Measurements from ENCODE around the gene TBX22. TPM values are rescaled to one million over a fixed set of nuclear protein-coding genes. Genes with fewer than 3 reads are reported as not detected.
"Not testable (repeated sequence)": the region's sequence is repeated elsewhere in the genome, so short reads cannot be mapped to it uniquely, and the experiment has no call there.

TBX22 gene
- total RNA-seq, 6 experiments from 2014 or later, result not detected

DNA sequence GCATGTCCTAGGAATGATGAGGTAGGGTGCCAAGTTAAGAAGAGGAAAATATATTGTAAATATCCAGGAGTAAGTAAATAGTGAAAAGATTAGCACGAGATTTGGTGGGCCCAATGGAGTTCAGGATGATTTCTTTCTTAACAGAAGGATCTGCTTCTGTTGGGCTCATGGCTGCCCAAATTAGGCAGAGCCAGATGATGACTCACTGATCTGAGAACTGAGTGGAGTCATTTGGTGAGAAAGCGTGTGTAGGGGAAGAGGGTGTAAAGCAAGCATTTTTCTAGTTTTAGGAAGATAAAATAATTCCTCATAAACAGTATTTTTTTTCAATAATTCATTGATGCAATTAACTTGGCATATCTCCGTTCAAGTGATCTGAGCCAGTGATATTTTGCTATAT lies 1.6 kb downstream of the TBX22 start:
- intact Hi-C loops (cut with DNase I), result no loop called here
- no peaks in the 10 kb centered on the region for H3K36me3 ChIP-seq
- 32% methylated on average over 3 of the region's 3 CpGs for WGBS (ENCODE audit: insufficient coverage, low coverage, low lambda C conversion rate, missing lambda C conversion rate)
- H3K27me3 ChIP-seq, result no peaks in the 10 kb centered on the region
- H3K4me3 ChIP-seq, result no peak overlapping the region
- no peak overlapping the region for H3K27ac ChIP-seq
- ATAC-seq, result no peak
- H3K9me3 ChIP-seq, result no peaks in the 10 kb centered on the region
- H3K4me1 ChIP-seq, result no peaks in the 10 kb centered on the region
- TF ChIP-seq, protein P1, sequence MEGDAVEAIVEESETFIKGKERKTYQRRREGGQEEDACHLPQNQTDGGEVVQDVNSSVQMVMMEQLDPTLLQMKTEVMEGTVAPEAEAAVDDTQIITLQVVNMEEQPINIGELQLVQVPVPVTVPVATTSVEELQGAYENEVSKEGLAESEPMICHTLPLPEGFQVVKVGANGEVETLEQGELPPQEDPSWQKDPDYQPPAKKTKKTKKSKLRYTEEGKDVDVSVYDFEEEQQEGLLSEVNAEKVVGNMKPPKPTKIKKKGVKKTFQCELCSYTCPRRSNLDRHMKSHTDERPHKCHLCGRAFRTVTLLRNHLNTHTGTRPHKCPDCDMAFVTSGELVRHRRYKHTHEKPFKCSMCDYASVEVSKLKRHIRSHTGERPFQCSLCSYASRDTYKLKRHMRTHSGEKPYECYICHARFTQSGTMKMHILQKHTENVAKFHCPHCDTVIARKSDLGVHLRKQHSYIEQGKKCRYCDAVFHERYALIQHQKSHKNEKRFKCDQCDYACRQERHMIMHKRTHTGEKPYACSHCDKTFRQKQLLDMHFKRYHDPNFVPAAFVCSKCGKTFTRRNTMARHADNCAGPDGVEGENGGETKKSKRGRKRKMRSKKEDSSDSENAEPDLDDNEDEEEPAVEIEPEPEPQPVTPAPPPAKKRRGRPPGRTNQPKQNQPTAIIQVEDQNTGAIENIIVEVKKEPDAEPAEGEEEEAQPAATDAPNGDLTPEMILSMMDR (IDR thresholded peaks at IDR 0.05), result no peak
- no peak for TF ChIP-seq POLR2A (IDR thresholded peaks at IDR 0.05)
- no peak for DNase-seq

DNA sequence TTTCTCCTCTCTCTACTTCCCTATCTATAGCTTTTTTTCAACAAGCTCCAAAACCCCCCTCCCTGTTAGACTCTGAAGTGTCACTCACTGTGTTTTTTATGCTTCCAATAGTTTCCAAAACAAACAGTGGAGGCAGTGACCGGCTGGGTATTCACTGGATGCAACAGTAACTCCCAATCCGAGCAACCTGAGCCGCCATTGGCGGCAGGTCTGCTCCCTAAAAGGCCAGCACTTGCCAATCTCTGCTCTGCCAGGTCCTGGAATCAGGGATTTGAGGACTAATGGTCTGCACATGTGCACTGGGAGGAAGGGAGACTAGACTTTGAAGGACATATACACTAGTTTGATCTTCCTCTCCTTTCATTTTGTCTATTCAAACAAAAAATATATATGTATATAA lies 7.1 kb downstream of the TBX22 start:
- Histone ChIP-seq H3K4me3 (no peak overlapping the region), H3K9me3 (no peaks in the 10 kb centered on the region), H3K27ac (no peak overlapping the region), H3K27me3 (no peaks in the 10 kb centered on the region), H3K36me3 (no peaks in the 10 kb centered on the region), H3K4me1 (no peaks in the 10 kb centered on the region)
- no peak for DNase-seq
- no peak for ATAC-seq
- TF ChIP-seq, protein P1 (IDR thresholded peaks at IDR 0.05), result no peak
- TF ChIP-seq POLR2A (IDR thresholded peaks at IDR 0.05), result no peak
- WGBS (ENCODE audit: insufficient coverage, low coverage, low lambda C conversion rate, missing lambda C conversion rate), result 19% methylated on average over 4 of the region's 4 CpGs
- intact Hi-C loops (cut with DNase I), result no loop called here

- no peaks in the 10 kb centered on the region for H3K4me1 ChIP-seq
- no peaks in the 10 kb centered on the region for H3K9me3 ChIP-seq
- no peak for ATAC-seq
- no peaks in the 10 kb centered on the region for H3K36me3 ChIP-seq
- no peak overlapping the region for H3K27ac ChIP-seq
- H3K27me3 ChIP-seq, result no peaks in the 10 kb centered on the region
- TF ChIP-seq, protein P1 (IDR thresholded peaks at IDR 0.05), result no peak
- no peak for TF ChIP-seq POLR2A (IDR thresholded peaks at IDR 0.05)
- no peak for DNase-seq
- no peak overlapping the region for H3K4me3 ChIP-seq
- intact Hi-C loops (cut with DNase I), result no loop called here
- 12% methylated on average over 22 of the region's 35 CpGs for WGBS (ENCODE audit: insufficient coverage, low coverage, low lambda C conversion rate, missing lambda C conversion rate)
Measured at GRCh38 chrX:80022363-80023031, 7.9 kb downstream of the TBX22 start.

DNA sequence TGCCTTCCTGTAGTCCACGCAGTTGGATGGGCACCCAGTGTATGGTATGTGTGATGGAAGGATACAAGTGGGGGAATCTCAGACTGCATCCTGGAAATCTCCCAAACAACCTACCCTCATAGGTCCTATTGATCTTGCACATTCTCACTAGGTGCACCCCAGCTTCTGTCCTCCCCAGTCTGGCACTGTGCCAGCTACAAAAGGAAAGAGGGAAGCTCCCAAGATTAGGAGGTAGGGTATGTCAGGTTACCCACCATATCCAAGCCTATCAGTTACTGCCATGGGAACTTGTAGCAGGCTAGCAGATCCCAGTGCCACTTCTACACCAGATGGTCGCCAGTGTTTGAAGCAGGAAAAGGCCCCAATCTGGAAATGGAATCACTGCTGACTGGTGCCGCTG lies 11.6 kb downstream of the TBX22 start:
- Histone ChIP-seq H3K27ac (no peak overlapping the region), H3K4me1 (no peaks in the 10 kb centered on the region), H3K4me3 (no peak overlapping the region), H3K36me3 (no peaks in the 10 kb centered on the region), H3K9me3 (no peaks in the 10 kb centered on the region), H3K27me3 (peaks cover 0 to 3% of the 10 kb centered on the region in 2 donors)
- intact Hi-C loops (cut with DNase I), result no loop called here
- TF ChIP-seq, protein P1 (IDR thresholded peaks at IDR 0.05), result no peak
- no peak for TF ChIP-seq POLR2A (IDR thresholded peaks at IDR 0.05)
- DNase-seq (no peak), ATAC-seq (no peak)
- 83% methylated on average over 1 of the region's 3 CpGs for WGBS (ENCODE audit: insufficient coverage, low coverage, low lambda C conversion rate, missing lambda C conversion rate)

DNA sequence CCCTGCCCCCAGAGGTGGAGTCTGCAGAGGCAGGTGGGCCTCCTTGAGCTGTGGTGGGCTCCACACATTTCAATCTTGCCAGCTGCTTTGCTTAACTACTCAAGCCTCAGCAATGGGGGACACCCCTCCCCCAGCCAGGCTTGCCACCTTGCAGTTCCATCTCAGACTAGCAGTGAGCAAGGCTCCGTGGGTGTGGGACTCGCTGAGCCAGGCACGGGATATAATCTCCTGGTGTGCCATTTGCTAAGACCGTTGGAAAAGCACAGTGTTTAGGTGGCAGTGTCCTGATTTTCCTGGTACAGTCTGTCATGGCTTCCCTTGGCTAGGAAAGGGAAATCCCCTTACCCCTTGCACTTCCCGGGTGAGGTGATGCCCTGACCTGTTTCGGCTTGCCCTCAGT lies 51.6 kb downstream of the TBX22 start:
- H3K9me3 ChIP-seq, result peaks cover 0 to 24% (median 0%) of the 10 kb centered on the region in 4 donors
- H3K36me3 ChIP-seq; H3K4me1 ChIP-seq; H3K27ac ChIP-seq; ATAC-seq; DNase-seq; H3K27me3 ChIP-seq; H3K4me3 ChIP-seq; intact Hi-C loops (cut with DNase I): not testable (repeated sequence)
- WGBS (ENCODE audit: insufficient coverage, low coverage, low lambda C conversion rate, missing lambda C conversion rate), result 40% methylated on average over 2 of the region's 6 CpGs

- H3K4me1 ChIP-seq; H3K36me3 ChIP-seq; H3K27me3 ChIP-seq; intact Hi-C loops (cut with DNase I); H3K4me3 ChIP-seq; DNase-seq; H3K27ac ChIP-seq; ATAC-seq; H3K9me3 ChIP-seq: not testable (repeated sequence)
- 86% methylated on average over 1 of the region's 1 CpG for WGBS (ENCODE audit: insufficient coverage, low coverage, low lambda C conversion rate, missing lambda C conversion rate)
Measured at GRCh38 chrX:80075625-80076024, 61.1 kb downstream of the TBX22 start.

All from right lobe of liver (tissue), 6 donors.